HG02759 (cell line): Measurements from ENCODE around the gene PGM2.

Source experiments
- ATAC-seq: cut with Tn5 transposase; IDR thresholded peaks from one replicate; pipeline ENCODE4 v1.9.1; 2021; ENCODE audit warnings: mild to moderate bottlenecking, moderate library complexity; ENCODE audit not compliant: unreplicated experiment

The PGM2 gene

GRCh38 chr4:37896206-37896860, 69.8 kb downstream of the PGM2 start:
- ATAC-seq, result no peak

GRCh38 chr4:37902212-37902611, 75.7 kb downstream of the PGM2 start:
- ATAC-seq, result no peak

GRCh38 chr4:37902738-37903693, 76.5 kb downstream of the PGM2 start:
- no peak for ATAC-seq

GRCh38 chr4:37903901-37904300, 77.4 kb downstream of the PGM2 start:
- ATAC-seq, result no peak

- no peak for ATAC-seq
Observed at GRCh38 chr4:37904824-37905223, 78.3 kb downstream of the PGM2 start.

GRCh38 chr4:37905533-37906169, 79.2 kb downstream of the PGM2 start:
- ATAC-seq, result no peak

GRCh38 chr4:37908488-37909331, 82.2 kb downstream of the PGM2 start:
- no peak for ATAC-seq

- no peak for ATAC-seq
Observed at GRCh38 chr4:37909332-37910090, 83.0 kb downstream of the PGM2 start.

GRCh38 chr4:37910091-37910486, 83.6 kb downstream of the PGM2 start:
- ATAC-seq, result no peak
